HG03378 (cell line): ENCODE results near the gene SERPINA12.
"Not testable (repeated sequence)": the region's sequence is repeated elsewhere in the genome, so short reads cannot be mapped to it uniquely, and the experiment has no call there.

Source experiments
- ATAC-seq: cut with Tn5 transposase; IDR thresholded peaks from one replicate; pipeline ENCODE4 v1.9.1; 2021; ENCODE audit warnings: mild to moderate bottlenecking, moderate library complexity; ENCODE audit not compliant: unreplicated experiment

The SERPINA12 gene

GRCh38 chr14:94494085-94494484 lies 15.2 kb downstream of the SERPINA12 start:
- ATAC-seq: peak; percentile 75

- no peak for ATAC-seq
Observed at GRCh38 chr14:94491511-94491910, 17.8 kb downstream of the SERPINA12 start.

- ATAC-seq: no peak
Observed at GRCh38 chr14:94489336-94489735, 19.9 kb downstream of the SERPINA12 start.

GRCh38 chr14:94486883-94487282 lies 22.4 kb downstream of the SERPINA12 start:
- ATAC-seq: no peak

- ATAC-seq: no peak
Observed at GRCh38 chr14:94485944-94486841, 23.1 kb downstream of the SERPINA12 start.

GRCh38 chr14:94484481-94484880 lies 24.8 kb downstream of the SERPINA12 start:
- ATAC-seq: no peak

GRCh38 chr14:94483729-94484275 lies 25.5 kb downstream of the SERPINA12 start:
- no peak for ATAC-seq

- ATAC-seq: no peak
Observed at GRCh38 chr14:94483071-94483451, 26.2 kb downstream of the SERPINA12 start.

GRCh38 chr14:94482132-94483070 lies 26.9 kb downstream of the SERPINA12 start:
- not testable (repeated sequence) for ATAC-seq

- no peak for ATAC-seq
Observed at GRCh38 chr14:94481468-94482131, 27.7 kb downstream of the SERPINA12 start.

- ATAC-seq: no peak
Observed at GRCh38 chr14:94480809-94481208, 28.5 kb downstream of the SERPINA12 start.

- ATAC-seq: no peak
Observed at GRCh38 chr14:94478420-94478819, 30.8 kb downstream of the SERPINA12 start.

GRCh38 chr14:94476023-94476422 lies 33.2 kb downstream of the SERPINA12 start, which contains the start of gene SERPINA9:
Gene SERPINA9, minus strand, starts transcription at chr14:94476197. Its CDS starts 6,357 bp downstream, at chr14:94469840.
- ATAC-seq: no peak

GRCh38 chr14:94474581-94475031 lies 34.7 kb downstream of the SERPINA12 start:
- ATAC-seq: no peak

GRCh38 chr14:94473666-94474410 lies 35.4 kb downstream of the SERPINA12 start:
- no peak for ATAC-seq

- no peak for ATAC-seq
Observed at GRCh38 chr14:94472842-94473241, 36.4 kb downstream of the SERPINA12 start.

GRCh38 chr14:94471045-94471444 lies 38.2 kb downstream of the SERPINA12 start:
- ATAC-seq: no peak

GRCh38 chr14:94470311-94470710 lies 39.0 kb downstream of the SERPINA12 start:
- no peak for ATAC-seq

- ATAC-seq: no peak
Observed at GRCh38 chr14:94469261-94469660, 40.0 kb downstream of the SERPINA12 start.
